ENCODE measurements around the gene PPIL4.

DNA sequence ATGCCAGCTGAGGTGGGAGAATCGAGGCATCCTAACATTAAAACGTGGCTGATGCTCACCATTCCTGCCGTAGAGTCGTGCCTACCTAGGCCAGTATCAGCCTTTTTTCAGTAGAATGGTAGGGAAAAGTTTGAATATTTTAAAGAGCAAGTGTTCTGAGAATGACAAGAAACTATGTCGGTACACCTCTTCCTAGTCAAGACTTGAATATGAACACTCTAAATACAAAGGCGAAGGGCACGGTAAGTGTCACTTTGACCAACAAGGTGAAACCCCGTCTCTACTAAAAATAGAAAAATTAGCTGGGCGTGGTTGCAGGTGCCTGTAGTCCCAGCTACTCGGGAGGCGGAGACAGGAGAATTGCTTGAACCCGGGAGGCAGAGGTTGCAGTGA is 21.3 kb upstream of the PPIL4 start:
- no peak for TF ChIP-seq CREB1 (CRISPR knock-in tag; IDR thresholded peaks at IDR 0.05; ENCODE audit: low read depth)
- TF ChIP-seq EZH2phosphoT487 (IDR thresholded peaks at IDR 0.05; ENCODE audit: unreplicated experiment) = no peak

Measured in GM23338 (cell line).